GM19351 (cell line): Measurements from ENCODE around the gene ABCB8.

Experiments used
- ATAC-seq: cut with Tn5 transposase; IDR thresholded peaks from one replicate; pipeline ENCODE4 v1.9.1; 2021; ENCODE audit warnings: mild to moderate bottlenecking, moderate library complexity; ENCODE audit not compliant: unreplicated experiment

The ABCB8 gene

GRCh38 chr7:151028131-151028947 is at the start of gene ABCB8:
TSS of gene ABCB8 (plus strand) at chr7:151028450. CDS start at chr7:151028516, 66 bp downstream.
- peak; percentile 94 for ATAC-seq

- ATAC-seq = no peak
Observed at GRCh38 chr7:150979713-150980390, 48.4 kb upstream of the ABCB8 start.

GRCh38 chr7:150980663-150981062 is 47.6 kb upstream of the ABCB8 start:
- no peak for ATAC-seq

GRCh38 chr7:150981644-150982043 is 46.6 kb upstream of the ABCB8 start:
- ATAC-seq = no peak

GRCh38 chr7:150982351-150982750 is 45.9 kb upstream of the ABCB8 start:
- ATAC-seq = no peak

- no peak for ATAC-seq
Observed at GRCh38 chr7:150983893-150984368, 44.3 kb upstream of the ABCB8 start.

GRCh38 chr7:150986099-150986512 is 42.1 kb upstream of the ABCB8 start:
- ATAC-seq = peak; percentile 62

GRCh38 chr7:150986556-150986955 is 41.7 kb upstream of the ABCB8 start:
- no peak for ATAC-seq

- no peak for ATAC-seq
Observed at GRCh38 chr7:150988230-150989226, 39.7 kb upstream of the ABCB8 start.

GRCh38 chr7:150989456-150989855 is 38.8 kb upstream of the ABCB8 start:
- ATAC-seq = no peak

- ATAC-seq = no peak
Observed at GRCh38 chr7:150990416-150991186, 37.6 kb upstream of the ABCB8 start, which contains the start of gene NOS3. TSS of gene NOS3 (plus strand) at chr7:150991017. CDS start at chr7:150993804, 2,787 bp downstream.

- no peak for ATAC-seq
Observed at GRCh38 chr7:150992051-150992640, 36.1 kb upstream of the ABCB8 start.

- peak; percentile 83 for ATAC-seq
Observed at GRCh38 chr7:150992833-150993302, 35.4 kb upstream of the ABCB8 start.

GRCh38 chr7:150993511-150993910 is 34.7 kb upstream of the ABCB8 start:
- ATAC-seq = no peak

- ATAC-seq = no peak
Observed at GRCh38 chr7:150994141-150994837, 34.0 kb upstream of the ABCB8 start.

- ATAC-seq = no peak
Observed at GRCh38 chr7:150994838-150995510, 33.3 kb upstream of the ABCB8 start.

- no peak for ATAC-seq
Observed at GRCh38 chr7:150996376-150997074, 31.7 kb upstream of the ABCB8 start.

- no peak for ATAC-seq
Observed at GRCh38 chr7:150997075-150997511, 31.2 kb upstream of the ABCB8 start.
